Adipose tissue (tissue), 3 donors: ENCODE data around the gene SLC29A2. TPM values are rescaled to one million over a fixed set of nuclear protein-coding genes. Genes with fewer than 3 reads are reported as not detected.

Experiments used
- H3K27ac ChIP-seq: one replicate; pipeline ENCODE4 v1.5.1; 2013; ENCODE audit warnings: low read depth, low read length
- WGBS, 3 donors: extraction: QIAGEN DNeasy Blood & Tissue Kit; methylation state at CpG; one replicate each; pipeline ENCODE4 v1.1.7; 2013; 5-methylcytosine and 5-hydroxymethylcytosine counted together
- polyA plus RNA-seq, 3 donors: library from polyadenylated mRNA; stranded (reverse); fragments of 200-250 nt; gene quantifications; one replicate each; pipeline ENCODE4 v1.2.3, GENCODE V29; 2013
- donor health status: healthy with polysubstance abuse.
- donor health status: Bipolar disorder and iron deficiency.
- donor health status: healthy.

SLC29A2 gene
- polyA plus RNA-seq, 3 donors = 6.7 to 9.4 (median 6.8) TPM

DNA sequence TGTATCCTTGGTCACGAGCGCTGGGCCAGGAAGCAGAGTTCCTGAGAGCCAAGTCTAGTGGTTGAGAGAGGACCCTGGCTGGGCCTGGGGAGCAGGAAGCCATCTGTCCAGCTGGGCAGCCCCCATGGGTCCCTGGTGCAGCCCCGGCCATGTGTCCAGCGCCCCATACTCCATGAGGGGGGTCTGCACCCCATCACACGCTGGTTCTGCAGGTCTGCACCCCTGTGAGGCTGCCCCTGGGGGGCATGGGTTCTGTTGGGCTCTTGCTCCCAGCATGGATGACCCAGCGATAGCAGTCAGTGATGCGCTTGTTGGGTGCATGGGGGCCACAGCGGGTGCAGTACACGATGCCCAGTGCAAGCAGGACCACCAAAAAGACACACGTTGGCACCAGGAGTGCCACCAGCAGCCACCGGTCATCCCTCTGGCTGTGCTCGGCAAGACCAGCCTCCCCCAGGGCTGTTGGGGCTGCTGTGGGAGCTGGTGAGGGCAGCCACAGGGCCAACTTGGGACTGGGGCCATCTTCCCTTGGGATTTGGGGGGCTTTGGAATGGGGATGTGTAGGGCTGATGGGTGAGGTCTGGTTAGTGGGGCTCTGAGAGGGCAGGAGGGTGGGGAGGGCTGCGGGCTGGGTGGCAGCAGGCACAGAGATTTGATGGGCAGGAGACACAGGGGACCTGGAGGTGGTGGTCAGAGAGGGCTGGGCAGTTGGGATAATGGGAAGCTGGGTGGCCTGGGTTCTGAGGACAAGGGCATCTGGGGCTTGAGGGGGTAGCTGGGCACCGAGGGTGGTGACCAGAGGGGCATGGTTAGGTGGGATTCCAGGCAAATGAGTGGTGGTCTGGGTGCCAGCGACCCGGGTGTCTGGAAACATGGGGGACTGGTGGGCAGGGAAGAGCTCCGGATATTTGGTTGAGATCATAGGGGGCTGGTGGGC is 56.7 kb downstream of the SLC29A2 start:
- H3K27ac ChIP-seq = no peak overlapping the region
- WGBS, 3 donors = 52 to 80% (median 67%) methylated on average over 17 of the region's 17 CpGs

DNA sequence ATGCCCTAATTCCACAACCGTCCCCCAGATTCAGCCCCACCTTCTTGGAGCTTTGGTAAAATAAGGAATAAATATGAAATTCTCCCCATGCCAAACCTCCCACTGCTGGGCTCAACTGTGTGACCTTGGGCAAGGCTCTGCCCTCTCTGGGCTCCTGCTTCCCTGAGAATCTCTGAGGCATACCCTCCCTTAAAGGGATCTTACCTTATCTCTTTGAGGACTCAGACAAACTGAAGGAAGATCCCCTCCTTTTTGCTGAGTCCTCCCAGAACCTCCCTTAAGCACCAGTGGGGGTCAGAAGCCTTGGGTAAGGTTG is 57.4 kb downstream of the SLC29A2 start:
- 55 to 100% (median 76%) methylated on average over 1 of the region's 1 CpG for WGBS, 3 donors
- no peak overlapping the region for H3K27ac ChIP-seq

DNA sequence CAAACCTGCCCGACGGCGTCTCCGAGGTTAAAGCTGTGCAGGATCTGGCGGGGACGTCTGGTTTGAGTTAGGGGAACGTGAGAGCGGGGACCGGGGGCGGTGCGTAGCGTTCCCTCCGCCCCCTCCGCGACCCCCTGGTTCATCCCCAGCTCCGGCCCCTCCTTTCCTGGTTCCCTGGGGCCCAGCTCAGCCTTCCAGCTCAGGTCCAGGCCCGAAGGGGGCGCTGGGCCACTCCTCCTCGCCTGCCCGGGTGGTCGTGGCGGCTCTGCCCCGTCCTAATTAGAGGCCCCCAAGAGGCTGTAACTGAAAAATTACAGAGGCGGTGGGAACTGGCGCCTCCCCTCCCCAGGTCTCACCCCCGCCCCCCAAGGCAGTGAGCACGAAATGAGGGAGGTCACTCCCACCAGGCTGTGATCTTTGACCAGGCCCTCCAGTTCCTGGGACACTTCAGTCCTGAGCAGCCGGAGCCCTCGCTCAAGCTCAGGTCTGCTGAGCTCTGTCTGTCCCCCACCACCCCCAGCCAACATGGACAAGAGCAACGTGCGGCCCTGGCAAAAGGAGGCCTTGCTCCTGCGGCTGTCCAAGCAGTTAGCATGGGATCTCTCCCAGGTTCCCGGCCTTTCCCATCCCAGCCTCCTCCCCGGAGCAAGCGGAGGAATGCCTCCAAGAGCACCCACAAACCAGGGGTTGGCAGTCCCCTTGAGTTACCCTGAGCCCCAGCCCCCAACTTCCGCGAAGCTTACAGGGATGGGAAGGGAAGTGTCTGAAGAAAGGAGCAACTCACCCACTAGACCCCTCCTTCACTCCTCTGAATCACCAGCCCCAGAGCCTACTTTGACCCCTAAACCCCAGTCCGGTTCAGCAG is 58.0 kb downstream of the SLC29A2 start:
- WGBS, 3 donors = 34 to 45% (median 39%) methylated on average over 32 to 38 of the region's 38 CpGs
- H3K27ac ChIP-seq = peak overlapping the region; percentile 78

DNA sequence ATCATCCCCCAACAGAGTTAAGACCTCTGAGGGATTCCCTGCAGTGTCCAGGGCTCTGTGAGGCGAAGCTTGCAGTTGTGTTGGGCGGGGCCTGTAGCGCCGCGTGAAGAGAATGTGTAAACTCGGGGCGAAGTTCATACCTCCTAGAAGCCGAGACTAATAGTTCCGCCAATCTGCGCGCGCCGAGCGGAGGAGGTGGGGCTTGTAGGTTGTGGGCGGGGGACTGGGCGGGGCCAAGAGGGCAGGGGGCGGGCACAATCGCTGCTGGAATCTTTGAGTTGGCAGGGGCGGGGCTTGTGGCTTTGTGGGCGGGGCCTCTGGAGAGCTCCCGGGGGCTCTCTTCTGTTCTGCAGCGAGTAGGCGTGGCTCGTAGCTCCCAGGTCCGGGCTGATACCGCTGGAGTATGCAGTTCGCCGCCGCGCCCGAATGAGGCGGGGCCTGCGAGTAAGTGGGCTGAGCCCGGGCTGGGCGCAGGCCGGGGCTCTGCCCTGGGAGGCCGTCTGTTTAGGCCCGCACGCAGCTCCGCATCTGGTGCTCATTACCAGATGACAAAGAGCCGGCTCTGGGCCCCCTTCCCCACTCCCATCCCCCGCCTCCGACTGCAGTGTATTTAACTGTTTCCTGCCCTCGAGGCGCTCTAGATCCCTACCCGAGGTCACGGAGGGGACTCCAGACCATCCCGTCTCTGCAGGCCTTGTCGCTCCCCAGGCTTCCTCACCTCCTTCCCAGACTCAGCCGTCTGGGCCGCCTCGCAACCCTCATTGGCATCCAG is 58.8 kb downstream of the SLC29A2 start:
- H3K27ac ChIP-seq = peak overlapping the region; percentile 78
- WGBS, 3 donors = 1 to 3% (median 3%) methylated on average over 49 to 52 of the region's 52 CpGs

Other genes starting within 250 kb of the SLC29A2 start
- gene KLC2, start 114.1 kb downstream of the SLC29A2 start, polyA plus RNA-seq = 10 to 100 TPM in 2 of 3 donors, 1 to 10 TPM in 1; 7.1 to 14.4 (median 14.2) TPM
- 100 to 1,000 TPM in 2 of 3 donors, 10 to 100 TPM in 1; 70.3 to 188 (median 183) TPM for gene RAB1B, start 103.1 kb downstream of the SLC29A2 start, polyA plus RNA-seq
- gene CNIH2, start 93.6 kb downstream of the SLC29A2 start, polyA plus RNA-seq = 1 to 10 TPM in 1 of 3 donors, under 1 TPM in 1, not detected in 1; 0.16 to 1.3 TPM
- 10 to 100 TPM; 62.9 to 84.3 (median 78.5) TPM for gene YIF1A, start 82.6 kb downstream of the SLC29A2 start, polyA plus RNA-seq
- gene TMEM151A, start 79.9 kb downstream of the SLC29A2 start, polyA plus RNA-seq = 1 to 10 TPM in 1 of 3 donors, under 1 TPM in 2; 0.22 to 1.3 (median 0.75) TPM
- gene CD248, start 54.7 kb downstream of the SLC29A2 start, polyA plus RNA-seq = 100 to 1,000 TPM in 1 of 3 donors, 10 to 100 TPM in 2; 22.3 to 327 (median 55.8) TPM
- gene RIN1, start 35.3 kb downstream of the SLC29A2 start, polyA plus RNA-seq = 1 to 10 TPM; 4.8 to 9.0 (median 6.5) TPM
- gene BRMS1, start 26.7 kb downstream of the SLC29A2 start, polyA plus RNA-seq = 10 to 100 TPM; 33.5 to 40.2 (median 36.4) TPM
- 10 to 100 TPM; 12.5 to 19.9 (median 17.9) TPM for gene B4GAT1, start 24.1 kb downstream of the SLC29A2 start, polyA plus RNA-seq
- under 1 TPM in 2 of 3 donors, not detected in 1; 0.06 to 0.07 TPM for gene NPAS4, start 49.3 kb upstream of the SLC29A2 start, polyA plus RNA-seq
- 10 to 100 TPM; 30.2 to 53.6 (median 42.9) TPM for gene MRPL11, start 67.1 kb upstream of the SLC29A2 start, polyA plus RNA-seq
- gene PELI3, start 95.1 kb upstream of the SLC29A2 start, polyA plus RNA-seq = 10 to 100 TPM in 1 of 3 donors, 1 to 10 TPM in 2; 3.9 to 10.0 (median 5.8) TPM
- gene DPP3, start 108.7 kb upstream of the SLC29A2 start, polyA plus RNA-seq = 10 to 100 TPM; 15.1 to 29.0 (median 18.6) TPM
- gene BBS1, start 138.9 kb upstream of the SLC29A2 start, polyA plus RNA-seq = 10 to 100 TPM; 11.5 to 15.5 (median 12.3) TPM
- 10 to 100 TPM in 2 of 3 donors, 1 to 10 TPM in 1; 8.2 to 12.2 (median 10.8) TPM for gene ZDHHC24, start 174.3 kb upstream of the SLC29A2 start, polyA plus RNA-seq
- gene ACTN3, start 175.1 kb upstream of the SLC29A2 start, polyA plus RNA-seq = under 1 TPM in 2 of 3 donors, not detected in 1; 0.03 to 0.15 TPM
- 10 to 100 TPM; 22.4 to 73.7 (median 40.3) TPM for gene CTSF, start 196.8 kb upstream of the SLC29A2 start, polyA plus RNA-seq
- under 1 TPM in 2 of 3 donors, not detected in 1; 0.04 to 0.17 TPM for gene CCDC87, start 221.3 kb upstream of the SLC29A2 start, polyA plus RNA-seq
- gene CCS, start 221.4 kb upstream of the SLC29A2 start, polyA plus RNA-seq = 10 to 100 TPM; 33.7 to 45.1 (median 41.2) TPM
- 10 to 100 TPM; 21.1 to 35.3 (median 33.4) TPM for gene RBM14, start 244.9 kb upstream of the SLC29A2 start, polyA plus RNA-seq